Prostate gland (tissue), 2 donors: ENCODE results near the gene CRY2. TPM values are rescaled to one million over a fixed set of nuclear protein-coding genes. Genes with fewer than 3 reads are reported as not detected.
A peak's percentile ranks its signal among the peaks of the same experiment; 100 is the strongest.

ENCODE experiments used
- DNase-seq: peaks from one replicate; pipeline ENCODE4 v3.0.0-alpha.2; 2019; ENCODE audit warnings: low spot score
- H3K27ac ChIP-seq, 2 donors: fragments of 200-600 bp; sonication (generic); 2 replicates each; pipeline ENCODE4 v1.5.1; 2017 to 2019
- H3K27me3 ChIP-seq: fragments of 200-600 bp; sonication (generic); replicated peaks from 2 replicates; pipeline ENCODE4 v1.5.1; 2019; ENCODE audit not compliant: insufficient read depth
- H3K36me3 ChIP-seq, 2 donors: fragments of 200-600 bp; sonication (generic); 1 replicate in 1 of 2; 2 replicates in 1 of 2; pipeline versions ENCODE4 v1.5.1 to v1.8.1; 2017 to 2019
- H3K4me1 ChIP-seq: fragments of 200-600 bp; sonication (generic); replicated peaks from 2 replicates; pipeline ENCODE4 v1.5.1; 2019
- H3K4me3 ChIP-seq, 2 donors: fragments of 200-600 bp; sonication (generic); 2 replicates each; pipeline ENCODE4 v1.5.1; 2017 to 2019
- H3K9me3 ChIP-seq: fragments of 200-600 bp; sonication (generic); 2 replicates; pipeline ENCODE4 v1.5.1; 2017
- POLR2A ChIP-seq: fragments of 450-650 bp; IDR thresholded peaks from one replicate; pipeline ENCODE4 v1.6.1; 2016; ENCODE audit warnings: antibody characterized with exemption, mild to moderate bottlenecking
- POLR2AphosphoS5 ChIP-seq: sonication (generic); formaldehyde crosslinking; IDR thresholded peaks from one replicate; pipeline ENCODE4 v1.6.1; 2017; ENCODE audit warnings: antibody characterized with exemption
- WGBS: methylation state at CpG from one replicate; pipeline ENCODE4 v1.1.5; 2018; 5-methylcytosine and 5-hydroxymethylcytosine counted together
- intact Hi-C: fragments of 100-400 bp; cut with DNase I; formaldehyde crosslinking; loops from one replicate; pipeline ENCODE4 v1.14.2; 2022
- total RNA-seq, 2 donors: library from RNA; depleted of rRNA; stranded (reverse); fragments of >200 nt; gene quantifications; one replicate each; pipeline ENCODE4 v1.1.0, GENCODE V29; 2016
- TF ChIP-seq, protein P1 (sequence below), 4 experiments: fragments of 200-600 bp in 2 of 4; fragments of 450-650 bp in 2 of 4; sonication (generic) in 2 of 4; IDR thresholded peaks; 1 replicate in 3 of 4; 2 replicates in 1 of 4; pipeline ENCODE4 v1.5.1; 2016 to 2019; ENCODE audit warnings: antibody characterized with exemption in 4 of 4, mild to moderate bottlenecking in 2 of 4, moderate library complexity in 2 of 4

Gene CRY2
- total RNA-seq, 2 donors from 2014 or later: 45.4 to 70.8 TPM

DNA sequence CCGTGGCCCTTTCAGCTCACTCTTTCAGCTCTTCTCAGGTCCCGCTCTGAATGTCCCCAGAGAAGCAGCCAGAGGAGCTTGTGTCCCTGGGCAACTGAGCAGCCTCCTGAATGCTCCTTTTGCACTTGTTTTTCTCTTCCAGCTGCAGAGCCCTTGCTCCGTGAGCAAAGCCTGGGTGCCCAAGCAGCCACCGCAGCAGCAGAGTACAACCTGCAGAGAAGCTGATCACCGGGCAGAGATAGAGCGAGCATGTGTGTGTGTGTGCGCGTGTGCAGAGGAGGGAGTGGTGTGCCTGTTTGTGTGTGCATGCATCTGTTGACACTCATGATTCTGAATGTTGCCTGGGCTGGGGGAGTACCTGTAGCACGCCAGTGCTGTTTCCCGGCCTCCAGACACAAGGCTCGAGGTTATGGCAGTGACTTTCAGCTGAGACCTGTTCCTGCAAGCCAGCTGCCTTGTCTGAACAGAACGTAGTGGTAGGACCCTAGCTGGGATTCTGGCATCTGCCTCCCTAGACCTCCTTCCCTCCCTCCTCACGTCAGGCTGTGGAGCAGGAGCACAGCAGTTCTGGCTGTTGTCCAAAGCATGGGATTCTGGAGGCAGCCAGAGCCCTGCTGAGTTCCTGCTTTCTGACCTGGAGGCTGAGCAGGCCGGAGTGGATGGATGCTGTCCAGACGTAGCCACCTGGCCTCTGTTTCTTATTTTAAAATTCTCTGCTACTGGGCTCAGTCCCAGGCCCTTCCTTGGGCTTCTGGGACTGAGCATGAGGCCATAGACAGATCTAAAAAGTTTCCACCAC, 33.7 kb downstream of the CRY2 start:
- Histone ChIP-seq H3K4me1 (peaks cover 8% of the 10 kb centered on the region), H3K27ac (no peak overlapping the region), H3K27me3 (no peaks in the 10 kb centered on the region), H3K36me3 (no peaks in the 10 kb centered on the region), H3K4me3 (no peak overlapping the region), H3K9me3 (no peaks in the 10 kb centered on the region)
- DNase-seq: no peak
- TF ChIP-seq POLR2A (no peak), POLR2AphosphoS5 (no peak)
- TF ChIP-seq, protein P1, sequence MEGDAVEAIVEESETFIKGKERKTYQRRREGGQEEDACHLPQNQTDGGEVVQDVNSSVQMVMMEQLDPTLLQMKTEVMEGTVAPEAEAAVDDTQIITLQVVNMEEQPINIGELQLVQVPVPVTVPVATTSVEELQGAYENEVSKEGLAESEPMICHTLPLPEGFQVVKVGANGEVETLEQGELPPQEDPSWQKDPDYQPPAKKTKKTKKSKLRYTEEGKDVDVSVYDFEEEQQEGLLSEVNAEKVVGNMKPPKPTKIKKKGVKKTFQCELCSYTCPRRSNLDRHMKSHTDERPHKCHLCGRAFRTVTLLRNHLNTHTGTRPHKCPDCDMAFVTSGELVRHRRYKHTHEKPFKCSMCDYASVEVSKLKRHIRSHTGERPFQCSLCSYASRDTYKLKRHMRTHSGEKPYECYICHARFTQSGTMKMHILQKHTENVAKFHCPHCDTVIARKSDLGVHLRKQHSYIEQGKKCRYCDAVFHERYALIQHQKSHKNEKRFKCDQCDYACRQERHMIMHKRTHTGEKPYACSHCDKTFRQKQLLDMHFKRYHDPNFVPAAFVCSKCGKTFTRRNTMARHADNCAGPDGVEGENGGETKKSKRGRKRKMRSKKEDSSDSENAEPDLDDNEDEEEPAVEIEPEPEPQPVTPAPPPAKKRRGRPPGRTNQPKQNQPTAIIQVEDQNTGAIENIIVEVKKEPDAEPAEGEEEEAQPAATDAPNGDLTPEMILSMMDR (IDR thresholded peaks at IDR 0.05): no peak
- 71% methylated on average over 14 of the region's 15 CpGs for WGBS
- intact Hi-C loops: no loop called here

DNA sequence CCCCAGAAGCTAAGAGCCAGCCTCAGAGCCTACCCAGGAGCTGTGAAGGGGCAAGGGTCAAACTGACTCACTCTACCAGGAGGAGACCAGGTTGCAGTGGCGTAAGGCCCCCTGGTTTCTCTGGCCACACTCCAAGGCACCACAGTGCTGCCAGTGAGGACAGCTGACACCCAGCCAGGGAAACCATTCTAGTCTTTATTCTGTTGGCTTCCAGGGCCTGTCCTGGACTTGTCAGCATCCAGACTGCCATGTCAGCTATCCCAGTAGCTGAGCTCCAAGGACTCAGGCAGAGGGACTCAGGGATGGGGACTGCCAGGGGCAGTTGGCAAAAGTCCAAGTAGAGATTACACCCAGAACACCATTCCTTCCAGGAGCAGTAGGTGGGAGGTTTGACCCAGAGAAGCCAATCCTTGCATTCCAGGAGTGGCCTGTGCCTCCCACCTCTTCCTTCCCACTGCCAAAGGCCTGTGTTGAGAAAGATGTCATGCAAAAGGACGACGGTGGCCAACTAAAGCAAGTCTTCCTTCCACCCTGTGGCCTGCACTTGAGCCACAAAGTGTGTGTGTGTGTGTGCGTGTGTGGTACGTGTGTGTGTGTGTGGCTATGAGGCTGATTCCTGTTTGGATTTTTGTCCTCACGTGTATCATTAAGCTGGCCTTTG, 34.6 kb downstream of the CRY2 start:
- Histone ChIP-seq H3K27me3 (no peaks in the 10 kb centered on the region), H3K27ac (no peak overlapping the region), H3K9me3 (no peaks in the 10 kb centered on the region), H3K4me3 (no peak overlapping the region), H3K4me1 (peaks cover 8% of the 10 kb centered on the region), H3K36me3 (no peaks in the 10 kb centered on the region)
- intact Hi-C loops: no loop called here
- no peak for TF ChIP-seq POLR2A
- no peak for TF ChIP-seq POLR2AphosphoS5
- TF ChIP-seq, protein P1 (IDR thresholded peaks at IDR 0.05): no peak
- no peak for DNase-seq
- 78% methylated on average over 6 of the region's 6 CpGs for WGBS

DNA sequence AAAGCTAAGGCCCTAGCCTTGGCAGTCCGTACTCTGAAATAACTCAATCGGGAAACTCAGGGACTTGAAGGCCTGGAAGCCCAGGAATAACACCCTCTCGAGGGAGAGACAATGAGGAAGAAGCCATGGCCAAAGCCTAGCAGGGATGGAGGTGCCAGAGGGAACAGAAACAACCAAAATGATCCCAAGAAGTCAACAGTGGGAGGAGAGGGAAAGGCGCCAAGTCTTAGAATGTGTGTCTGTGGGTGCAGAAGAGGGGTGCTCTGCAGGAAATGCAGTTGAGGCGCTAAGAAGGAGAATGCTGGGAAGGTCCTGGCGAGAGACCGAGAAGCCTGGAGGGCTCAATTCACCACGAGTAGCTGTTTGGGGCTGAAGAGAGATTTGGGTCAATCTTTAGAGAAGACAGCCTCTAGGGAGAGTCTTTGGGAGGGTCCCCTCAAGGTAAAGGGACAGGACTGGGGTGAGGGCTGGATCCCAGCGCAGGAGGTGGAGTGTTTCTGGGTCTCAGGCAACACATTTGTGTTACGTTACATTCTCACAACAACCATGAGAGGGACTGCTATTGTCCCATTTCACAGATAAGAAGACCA, 37.4 kb downstream of the CRY2 start:
- peaks cover 7% of the 10 kb centered on the region for H3K4me1 ChIP-seq
- no peaks in the 10 kb centered on the region for H3K36me3 ChIP-seq
- no peaks in the 10 kb centered on the region for H3K9me3 ChIP-seq
- H3K27ac ChIP-seq: no peak overlapping the region
- TF ChIP-seq POLR2AphosphoS5 (no peak), POLR2A (no peak)
- TF ChIP-seq, protein P1 (IDR thresholded peaks at IDR 0.05): no peak
- 87% methylated on average over 10 of the region's 10 CpGs for WGBS
- H3K27me3 ChIP-seq: no peaks in the 10 kb centered on the region
- intact Hi-C loops: no loop called here
- no peak overlapping the region for H3K4me3 ChIP-seq
- DNase-seq: no peak

DNA sequence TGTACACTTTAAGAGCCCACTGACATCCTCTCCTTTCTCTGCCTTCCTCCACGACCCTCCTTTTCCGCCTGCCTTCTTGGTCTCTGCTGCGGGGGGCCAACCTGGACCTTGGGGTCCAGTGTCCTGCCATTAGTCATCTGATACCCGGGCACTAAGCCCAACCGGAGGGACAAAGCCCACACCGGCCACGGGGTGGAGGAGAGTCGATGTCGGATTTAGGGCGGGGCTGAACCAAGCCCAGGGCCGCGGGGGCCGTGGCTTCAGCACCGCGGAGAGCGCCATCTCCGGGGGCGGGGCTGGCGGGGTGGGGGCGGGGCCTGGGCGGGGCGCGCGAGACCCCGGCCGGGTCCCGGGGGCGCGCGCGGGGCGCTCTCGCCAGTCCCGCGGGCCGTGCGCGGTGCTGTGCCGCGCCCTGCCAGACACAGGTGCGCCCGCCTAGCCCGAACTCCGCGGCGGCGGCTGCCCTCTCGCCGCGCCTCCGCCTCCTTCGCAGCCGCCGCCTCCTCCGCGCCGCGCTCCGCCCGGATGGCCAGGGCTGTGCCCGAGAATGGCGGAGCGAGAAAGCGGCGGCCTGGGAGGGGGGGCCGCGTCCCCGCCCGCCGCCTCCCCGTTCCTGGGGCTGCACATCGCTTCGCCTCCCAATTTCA, 38.1 kb downstream of the CRY2 start, which contains the start of gene MAPK8IP1:
MAPK8IP1 (plus strand) TSS at position 378 of the 647 bp plus-strand sequence; CDS start at position 548, 170 bp downstream.
- Histone ChIP-seq H3K9me3 (no peaks in the 10 kb centered on the region), H3K27me3 (no peaks in the 10 kb centered on the region), H3K27ac (no peak within 1 kb of the TSS), H3K4me3 (peak within 1 kb of the TSS; percentile 41 to 59), H3K36me3 (no peaks in the 10 kb centered on the region), H3K4me1 (no peaks in the 10 kb centered on the region)
- TF ChIP-seq, protein P1 (IDR thresholded peaks at IDR 0.05): no peak
- no peak for TF ChIP-seq POLR2A
- TF ChIP-seq POLR2AphosphoS5: no peak
- peak; percentile 34 for DNase-seq
- intact Hi-C loops: no loop called here
- WGBS: 1% methylated on average over 46 of the region's 73 CpGs
